Measurements from ENCODE around the gene VWCE. TPM values are rescaled to one million over a fixed set of nuclear protein-coding genes. Genes with fewer than 3 reads are reported as not detected.

Gene VWCE
- total RNA-seq, 1 donor from 2014 or later = 5.1 TPM

GRCh38 chr11:61315260-61315659, 20.1 kb upstream of the VWCE start:
- Histone ChIP-seq H3K4me3 (no peak overlapping the region), H2AFZ (replicated peaks) (no peak overlapping the region), H3F3A (ENCODE audit: low read depth) (no peaks in the 10 kb centered on the region), H4K20me1 (ENCODE audit: low read depth) (no peaks in the 10 kb centered on the region), H3K9ac (no peak overlapping the region), H3K27me3 (no peaks in the 10 kb centered on the region), H3K4me1 (no peaks in the 10 kb centered on the region), H3K9me3 (ENCODE audit: low read depth) (no peaks in the 10 kb centered on the region), H3K4me2 (no peak overlapping the region), H3K79me2 (ENCODE audit: low read depth) (no peaks in the 10 kb centered on the region), H3K27ac (no peak overlapping the region), H3K36me3 (peaks cover 24% of the 10 kb centered on the region)
- H3K27me3 Mint-ChIP-seq (ENCODE audit: insufficient read depth, low read depth) = no peaks in the 10 kb centered on the region
- no peaks in the 10 kb centered on the region for H3K4me1 Mint-ChIP-seq
- TF ChIP-seq CTCF (IDR thresholded peaks at IDR 0.05) (no peak), EZH2phosphoT487 (IDR thresholded peaks at IDR 0.05) (no peak), EZH2 (IDR thresholded peaks at IDR 0.05) (no peak)
- no peaks in the 10 kb centered on the region for H3K9me3 Mint-ChIP-seq
- H3K27ac Mint-ChIP-seq = no peak overlapping the region
- no peak for DNase-seq (ENCODE audit: low spot score)
- H3K36me3 Mint-ChIP-seq = peaks cover 37% of the 10 kb centered on the region
- no peak overlapping the region for H3K4me3 Mint-ChIP-seq

GRCh38 chr11:61310749-61311148, 15.6 kb upstream of the VWCE start:
- DNase-seq (ENCODE audit: low spot score) = no peak
- Histone ChIP-seq H3K9me3 (ENCODE audit: low read depth) (no peaks in the 10 kb centered on the region), H3F3A (ENCODE audit: low read depth) (no peaks in the 10 kb centered on the region), H3K36me3 (peaks cover 12% of the 10 kb centered on the region), H3K27me3 (no peaks in the 10 kb centered on the region), H3K4me3 (no peak overlapping the region), H4K20me1 (ENCODE audit: low read depth) (peaks cover 16% of the 10 kb centered on the region), H3K79me2 (ENCODE audit: low read depth) (no peaks in the 10 kb centered on the region), H3K27ac (no peak overlapping the region), H3K4me1 (no peaks in the 10 kb centered on the region), H3K9ac (no peak overlapping the region), H3K4me2 (no peak overlapping the region), H2AFZ (replicated peaks) (no peak overlapping the region)
- Mint-ChIP-seq H3K9me3 (no peaks in the 10 kb centered on the region), H3K27ac (no peak overlapping the region), H3K4me3 (no peak overlapping the region), H3K27me3 (ENCODE audit: insufficient read depth, low read depth) (no peaks in the 10 kb centered on the region), H3K4me1 (no peaks in the 10 kb centered on the region), H3K36me3 (peaks cover 23% of the 10 kb centered on the region)
- TF ChIP-seq EZH2phosphoT487 (IDR thresholded peaks at IDR 0.05) = no peak
- no peak for TF ChIP-seq EZH2 (IDR thresholded peaks at IDR 0.05)
- no peak for TF ChIP-seq CTCF (IDR thresholded peaks at IDR 0.05)

- Histone ChIP-seq H3F3A (ENCODE audit: low read depth) (no peaks in the 10 kb centered on the region), H3K4me1 (no peaks in the 10 kb centered on the region), H3K27ac (no peak overlapping the region), H3K9ac (no peak overlapping the region), H3K36me3 (peaks cover 7% of the 10 kb centered on the region), H3K9me3 (ENCODE audit: low read depth) (no peaks in the 10 kb centered on the region), H3K4me3 (no peak overlapping the region), H2AFZ (replicated peaks) (no peak overlapping the region), H4K20me1 (ENCODE audit: low read depth) (peaks cover 22% of the 10 kb centered on the region), H3K27me3 (no peaks in the 10 kb centered on the region), H3K79me2 (ENCODE audit: low read depth) (no peaks in the 10 kb centered on the region), H3K4me2 (no peak overlapping the region)
- H3K36me3 Mint-ChIP-seq = peaks cover 24% of the 10 kb centered on the region
- no peak overlapping the region for H3K4me3 Mint-ChIP-seq
- no peaks in the 10 kb centered on the region for H3K4me1 Mint-ChIP-seq
- no peaks in the 10 kb centered on the region for H3K9me3 Mint-ChIP-seq
- TF ChIP-seq EZH2phosphoT487 (IDR thresholded peaks at IDR 0.05) (no peak), EZH2 (IDR thresholded peaks at IDR 0.05) (no peak), CTCF (IDR thresholded peaks at IDR 0.05) (no peak)
- H3K27me3 Mint-ChIP-seq (ENCODE audit: insufficient read depth, low read depth) = no peaks in the 10 kb centered on the region
- H3K27ac Mint-ChIP-seq = no peak overlapping the region
- DNase-seq (ENCODE audit: low spot score) = no peak
These were observed 14.6 kb upstream of the VWCE start for GRCh38 chr11:61309739-61310138.
